ENCODE measurements around the gene UCP2.
"Not testable (repeated sequence)": the region's sequence is repeated elsewhere in the genome, so short reads cannot be mapped to it uniquely, and the experiment has no call there.

UCP2 gene

GRCh38 chr11:73939096-73939495 lies 43.5 kb downstream of the UCP2 start:
- DNase-seq = no peak

GRCh38 chr11:73936047-73936446 lies 46.6 kb downstream of the UCP2 start:
- not testable (repeated sequence) for DNase-seq

- no peak for DNase-seq
These were observed 49.9 kb downstream of the UCP2 start for GRCh38 chr11:73932781-73933180.

- no peak for DNase-seq
These were observed 50.7 kb downstream of the UCP2 start for GRCh38 chr11:73931951-73932350.

- peak; percentile 8 for DNase-seq
These were observed 51.5 kb downstream of the UCP2 start for GRCh38 chr11:73931039-73931645.

GRCh38 chr11:73929388-73929787 lies 53.3 kb downstream of the UCP2 start:
- DNase-seq = no peak

Measured in CD4-positive, alpha-beta T cell treated with Interleukin-12 subunit alpha and Interleukin-12 subunit beta, for 1 hour (primary cell).